ENCODE data around the gene ZNF276.

DNA sequence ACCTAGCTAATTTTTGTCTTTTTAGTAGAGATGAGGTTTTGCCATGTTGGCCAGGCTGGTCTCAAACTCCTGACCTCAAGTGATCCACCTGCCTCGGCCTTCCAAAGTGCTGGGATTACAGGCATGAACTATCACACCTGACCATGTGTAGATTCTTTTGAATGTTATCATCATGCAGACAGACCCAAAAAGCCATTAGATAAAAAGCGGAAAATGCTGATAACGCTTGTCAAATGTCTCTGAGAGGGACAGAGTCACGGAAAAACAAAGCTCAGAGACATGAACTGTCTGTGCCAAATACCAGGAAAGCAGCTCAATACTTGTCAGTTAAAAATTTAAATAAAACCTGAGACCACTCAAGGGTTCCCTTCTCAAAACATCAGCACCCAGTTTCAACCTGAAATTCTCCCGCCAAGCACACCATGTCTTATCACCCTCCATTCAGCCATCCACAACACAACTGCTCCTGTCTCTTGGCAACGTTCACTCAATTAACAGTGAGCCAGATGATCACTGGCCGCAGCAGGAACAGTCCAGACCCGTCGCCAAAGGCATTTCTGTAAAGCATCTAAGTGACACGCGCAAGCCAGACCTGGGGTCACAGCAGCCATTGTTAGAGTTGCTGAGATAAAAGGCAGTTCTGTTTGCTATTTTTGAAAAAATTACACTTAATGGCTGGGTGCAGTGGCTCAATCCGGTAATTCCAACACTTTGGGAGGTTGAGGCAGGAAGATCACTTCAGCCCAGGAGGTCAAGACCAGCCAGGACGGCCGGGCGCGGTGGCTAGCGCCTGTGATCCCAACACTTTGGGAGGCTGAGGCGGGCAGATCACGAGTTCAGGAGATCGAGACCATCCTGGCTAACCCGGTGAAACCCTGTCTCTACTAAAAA, 65.4 kb downstream of the ZNF276 start:
- TF ChIP-seq SRF (IDR thresholded peaks at IDR 0.05; ENCODE audit: low read depth, low read length) (no peak), EZH2 (IDR thresholded peaks at IDR 0.05; ENCODE audit: low read depth, low read length, severe bottlenecking) (no peak), TBP (IDR thresholded peaks at IDR 0.05; ENCODE audit: low read depth, low read length) (no peak), EGR1 (IDR thresholded peaks at IDR 0.05; ENCODE audit: borderline replicate concordance, low read depth, low read length) (no peak), JUN (IDR thresholded peaks at IDR 0.05; ENCODE audit: low read depth, low read length) (no peak), POLR2AphosphoS5 (IDR thresholded peaks at IDR 0.05; ENCODE audit: low read depth, low read length) (no peak), POLR2A (IDR thresholded peaks at IDR 0.05; ENCODE audit: control extremely low read depth in 1 of 2, low read depth in 2 of 2, low read length in 2 of 2) (no peak), HDAC6 (IDR thresholded peaks at IDR 0.05; ENCODE audit: low read depth, low read length) (no peak)
- TF ChIP-seq, protein P1, sequence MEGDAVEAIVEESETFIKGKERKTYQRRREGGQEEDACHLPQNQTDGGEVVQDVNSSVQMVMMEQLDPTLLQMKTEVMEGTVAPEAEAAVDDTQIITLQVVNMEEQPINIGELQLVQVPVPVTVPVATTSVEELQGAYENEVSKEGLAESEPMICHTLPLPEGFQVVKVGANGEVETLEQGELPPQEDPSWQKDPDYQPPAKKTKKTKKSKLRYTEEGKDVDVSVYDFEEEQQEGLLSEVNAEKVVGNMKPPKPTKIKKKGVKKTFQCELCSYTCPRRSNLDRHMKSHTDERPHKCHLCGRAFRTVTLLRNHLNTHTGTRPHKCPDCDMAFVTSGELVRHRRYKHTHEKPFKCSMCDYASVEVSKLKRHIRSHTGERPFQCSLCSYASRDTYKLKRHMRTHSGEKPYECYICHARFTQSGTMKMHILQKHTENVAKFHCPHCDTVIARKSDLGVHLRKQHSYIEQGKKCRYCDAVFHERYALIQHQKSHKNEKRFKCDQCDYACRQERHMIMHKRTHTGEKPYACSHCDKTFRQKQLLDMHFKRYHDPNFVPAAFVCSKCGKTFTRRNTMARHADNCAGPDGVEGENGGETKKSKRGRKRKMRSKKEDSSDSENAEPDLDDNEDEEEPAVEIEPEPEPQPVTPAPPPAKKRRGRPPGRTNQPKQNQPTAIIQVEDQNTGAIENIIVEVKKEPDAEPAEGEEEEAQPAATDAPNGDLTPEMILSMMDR (IDR thresholded peaks at IDR 0.05; ENCODE audit: control extremely low read depth in 1 of 3, insufficient read depth in 1 of 3, low read depth in 1 of 3, low read length in 3 of 3): no peak

Data from H1 (cell line).